Right lobe of liver (tissue), 6 donors: ENCODE measurements around the gene PKP3. TPM values are rescaled to one million over a fixed set of nuclear protein-coding genes. Genes with fewer than 3 reads are reported as not detected.
"Not testable (repeated sequence)": the region's sequence is repeated elsewhere in the genome, so short reads cannot be mapped to it uniquely, and the experiment has no call there.

ENCODE experiments used
- ATAC-seq, 4 donors: fragments of 200-7000 bp; cut with Tn5 transposase; one replicate each; pipeline ENCODE4 v1.9.1; 2020; ENCODE audit warnings: mild to moderate bottlenecking in 4 of 4, moderate library complexity in 4 of 4
- DNase-seq, 3 donors: peaks; one replicate each; pipeline ENCODE4 v3.0.0-alpha.2; 2020
- H3K27ac ChIP-seq, 3 donors: fragments of 200-600 bp; one replicate each; pipeline ENCODE4 v1.8.0; 2022
- H3K27me3 ChIP-seq, 2 donors: fragments of 200-600 bp; one replicate each; pipeline ENCODE4 v1.8.0; 2022
- H3K36me3 ChIP-seq, 4 donors: fragments of 200-600 bp; sonication (generic) in 1 of 4; one replicate each; pipeline versions ENCODE4 v1.5.1 to v1.8.0; 2017 to 2022; ENCODE audit warnings: control low read depth in 1 of 4
- H3K4me1 ChIP-seq, 4 donors: fragments of 200-600 bp; sonication (generic) in 1 of 4; one replicate each; pipeline versions ENCODE4 v1.5.1 to v1.8.0; 2017 to 2022; ENCODE audit warnings: control low read depth in 1 of 4
- H3K4me3 ChIP-seq, 3 donors: fragments of 200-600 bp; one replicate each; pipeline ENCODE4 v1.8.0; 2022
- H3K9me3 ChIP-seq, 4 donors: fragments of 200-600 bp; sonication (generic) in 1 of 4; one replicate each; pipeline versions ENCODE4 v1.5.1 to v1.8.0; 2017 to 2022; ENCODE audit warnings: control low read depth in 1 of 4
- POLR2A ChIP-seq: fragments of 450-650 bp; IDR thresholded peaks from one replicate; pipeline ENCODE4 v1.6.1; 2017; ENCODE audit warnings: antibody characterized with exemption, mild to moderate bottlenecking
- WGBS: methylation state at CpG from one replicate; pipeline ENCODE4 v1.1.6; 2018; ENCODE audit warnings: low coverage, low lambda C conversion rate; ENCODE audit not compliant: insufficient coverage; ENCODE audit errors: missing lambda C conversion rate; 5-methylcytosine and 5-hydroxymethylcytosine counted together
- intact Hi-C, 2 donors: fragments of 100-400 bp; cut with DNase I; formaldehyde crosslinking; loops; one replicate each; pipeline versions ENCODE4 v1.11.2 to v1.14.1; 2022
- total RNA-seq, 6 experiments: library from RNA; depleted of rRNA in 2 of 6; stranded (reverse); fragments of >200 nt in 2 of 6; fragmentation: NEBNext Ultra II Directional in 3 of 6; extraction: Animal tissue kit (Norgen Biotek cat#: 25700) in 3 of 6; gene quantifications; one replicate each; pipeline versions ENCODE4 v1.1.0 to v1.2.4, GENCODE V29; 2016 to 2023
- TF ChIP-seq, protein P1 (sequence below), 4 donors: fragments of 200-600 bp in 3 of 4; fragments of 450-650 bp in 1 of 4; IDR thresholded peaks; one replicate each; pipeline versions ENCODE4 v1.5.1 to v1.8.0; 2016 to 2022; ENCODE audit warnings: antibody characterized with exemption in 4 of 4, mild to moderate bottlenecking in 2 of 4
- donor health status: DM: no; HTN: yes; CAD: no.
- donor health status: DM: no; HTN: no; CAD: no.
- donor health status: DM: no; HTN: no; CAD: no.
- donor health status: DM: no; HTN: yes; CAD: no.
- donor health status: DM: no; HTN: yes; CAD: no.

PKP3 gene
- total RNA-seq, 6 experiments from 2014 or later, result 0.43 to 1.5 (median 0.47) TPM; not detected in 3

DNA sequence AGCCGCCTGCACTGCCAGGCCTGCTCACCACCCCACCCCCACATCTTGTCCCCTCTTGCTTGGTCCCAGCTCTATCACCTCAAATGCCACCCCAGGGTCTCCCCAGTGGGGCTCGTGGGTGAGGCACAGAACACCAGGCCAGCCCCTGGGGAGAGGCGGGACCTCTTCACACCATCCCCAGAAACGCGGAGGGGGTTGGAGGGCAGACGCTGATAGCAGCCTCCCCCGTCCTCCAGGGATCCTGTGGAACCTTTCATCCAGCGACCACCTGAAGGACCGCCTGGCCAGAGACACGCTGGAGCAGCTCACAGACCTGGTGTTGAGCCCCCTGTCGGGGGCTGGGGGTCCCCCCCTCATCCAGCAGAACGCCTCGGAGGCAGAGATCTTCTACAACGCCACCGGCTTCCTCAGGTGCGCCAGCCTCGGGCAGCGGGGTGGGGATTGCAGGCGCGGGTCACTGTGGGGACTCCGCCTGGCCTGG lies 5.8 kb downstream of the PKP3 start:
- intact Hi-C loops, result loop anchor here in 1 of 2 donors (10.0 kb wide), 2 partner anchors 55 to 125 kb away; partner anchors contain the start of gene PTDSS2
- no peak for TF ChIP-seq POLR2A
- TF ChIP-seq, protein P1, sequence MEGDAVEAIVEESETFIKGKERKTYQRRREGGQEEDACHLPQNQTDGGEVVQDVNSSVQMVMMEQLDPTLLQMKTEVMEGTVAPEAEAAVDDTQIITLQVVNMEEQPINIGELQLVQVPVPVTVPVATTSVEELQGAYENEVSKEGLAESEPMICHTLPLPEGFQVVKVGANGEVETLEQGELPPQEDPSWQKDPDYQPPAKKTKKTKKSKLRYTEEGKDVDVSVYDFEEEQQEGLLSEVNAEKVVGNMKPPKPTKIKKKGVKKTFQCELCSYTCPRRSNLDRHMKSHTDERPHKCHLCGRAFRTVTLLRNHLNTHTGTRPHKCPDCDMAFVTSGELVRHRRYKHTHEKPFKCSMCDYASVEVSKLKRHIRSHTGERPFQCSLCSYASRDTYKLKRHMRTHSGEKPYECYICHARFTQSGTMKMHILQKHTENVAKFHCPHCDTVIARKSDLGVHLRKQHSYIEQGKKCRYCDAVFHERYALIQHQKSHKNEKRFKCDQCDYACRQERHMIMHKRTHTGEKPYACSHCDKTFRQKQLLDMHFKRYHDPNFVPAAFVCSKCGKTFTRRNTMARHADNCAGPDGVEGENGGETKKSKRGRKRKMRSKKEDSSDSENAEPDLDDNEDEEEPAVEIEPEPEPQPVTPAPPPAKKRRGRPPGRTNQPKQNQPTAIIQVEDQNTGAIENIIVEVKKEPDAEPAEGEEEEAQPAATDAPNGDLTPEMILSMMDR (IDR thresholded peaks at IDR 0.05), result no peak
- H3K9me3 ChIP-seq, result no peaks in the 10 kb centered on the region
- H3K4me1 ChIP-seq, result no peaks in the 10 kb centered on the region
- WGBS, result 49% methylated on average over 10 of the region's 21 CpGs
- no peaks in the 10 kb centered on the region for H3K27me3 ChIP-seq
- H3K4me3 ChIP-seq, result no peak overlapping the region
- ATAC-seq (no peak), DNase-seq (no peak)
- no peaks in the 10 kb centered on the region for H3K36me3 ChIP-seq
- no peak overlapping the region for H3K27ac ChIP-seq

DNA sequence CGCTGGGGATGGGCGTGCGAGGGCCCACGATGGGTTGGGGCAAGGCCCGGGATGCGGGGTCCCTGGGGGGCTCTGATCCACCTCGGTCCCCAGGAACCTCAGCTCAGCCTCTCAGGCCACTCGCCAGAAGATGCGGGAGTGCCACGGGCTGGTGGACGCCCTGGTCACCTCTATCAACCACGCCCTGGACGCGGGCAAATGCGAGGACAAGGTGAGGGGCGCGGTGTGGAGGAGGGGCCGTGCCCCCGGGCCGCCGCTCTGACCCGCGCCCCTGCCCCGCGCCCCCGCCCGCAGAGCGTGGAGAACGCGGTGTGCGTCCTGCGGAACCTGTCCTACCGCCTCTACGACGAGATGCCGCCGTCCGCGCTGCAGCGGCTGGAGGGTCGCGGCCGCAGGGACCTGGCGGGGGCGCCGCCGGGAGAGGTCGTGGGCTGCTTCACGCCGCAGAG lies 6.3 kb downstream of the PKP3 start:
- no peak for ATAC-seq
- Histone ChIP-seq H3K9me3 (no peaks in the 10 kb centered on the region), H3K4me3 (no peak overlapping the region), H3K36me3 (no peaks in the 10 kb centered on the region), H3K4me1 (no peaks in the 10 kb centered on the region), H3K27me3 (no peaks in the 10 kb centered on the region), H3K27ac (no peak overlapping the region)
- TF ChIP-seq, protein P1 (IDR thresholded peaks at IDR 0.05), result no peak
- no peak for TF ChIP-seq POLR2A
- no peak for DNase-seq
- WGBS, result no CpG with 5 or more reads among the region's 50 CpGs
- intact Hi-C loops, result loop anchor here in 1 of 2 donors (10.0 kb wide), 2 partner anchors 55 to 125 kb away; partner anchors contain the start of gene PTDSS2

DNA sequence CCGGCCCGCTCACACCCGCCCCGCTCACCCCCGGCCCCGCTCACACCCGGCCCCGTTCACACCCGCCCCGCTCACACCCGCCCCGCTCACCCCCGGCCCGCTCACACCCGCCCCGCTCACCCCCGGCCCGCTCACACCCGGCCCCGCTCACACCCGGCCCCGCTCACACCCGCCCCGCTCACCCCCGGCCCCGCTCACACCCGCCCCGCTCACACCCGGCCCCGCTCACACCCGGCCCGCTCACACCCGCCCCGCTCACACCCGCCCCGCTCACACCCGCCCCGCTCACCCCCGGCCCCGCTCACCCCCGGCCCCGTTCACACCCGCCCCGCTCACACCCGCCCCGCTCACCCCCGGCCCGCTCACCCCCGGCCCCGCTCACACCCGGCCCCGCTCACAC lies 7.2 kb downstream of the PKP3 start:
- H3K36me3 ChIP-seq, DNase-seq, H3K27ac ChIP-seq, ATAC-seq, H3K27me3 ChIP-seq, H3K4me1 ChIP-seq, H3K9me3 ChIP-seq, H3K4me3 ChIP-seq: not testable (repeated sequence)
- intact Hi-C loops, result loop anchor here in 1 of 2 donors (10.0 kb wide), 2 partner anchors 54 to 124 kb away; partner anchors contain the start of gene PTDSS2
- WGBS, result 91% methylated on average over 9 of the region's 52 CpGs

DNA sequence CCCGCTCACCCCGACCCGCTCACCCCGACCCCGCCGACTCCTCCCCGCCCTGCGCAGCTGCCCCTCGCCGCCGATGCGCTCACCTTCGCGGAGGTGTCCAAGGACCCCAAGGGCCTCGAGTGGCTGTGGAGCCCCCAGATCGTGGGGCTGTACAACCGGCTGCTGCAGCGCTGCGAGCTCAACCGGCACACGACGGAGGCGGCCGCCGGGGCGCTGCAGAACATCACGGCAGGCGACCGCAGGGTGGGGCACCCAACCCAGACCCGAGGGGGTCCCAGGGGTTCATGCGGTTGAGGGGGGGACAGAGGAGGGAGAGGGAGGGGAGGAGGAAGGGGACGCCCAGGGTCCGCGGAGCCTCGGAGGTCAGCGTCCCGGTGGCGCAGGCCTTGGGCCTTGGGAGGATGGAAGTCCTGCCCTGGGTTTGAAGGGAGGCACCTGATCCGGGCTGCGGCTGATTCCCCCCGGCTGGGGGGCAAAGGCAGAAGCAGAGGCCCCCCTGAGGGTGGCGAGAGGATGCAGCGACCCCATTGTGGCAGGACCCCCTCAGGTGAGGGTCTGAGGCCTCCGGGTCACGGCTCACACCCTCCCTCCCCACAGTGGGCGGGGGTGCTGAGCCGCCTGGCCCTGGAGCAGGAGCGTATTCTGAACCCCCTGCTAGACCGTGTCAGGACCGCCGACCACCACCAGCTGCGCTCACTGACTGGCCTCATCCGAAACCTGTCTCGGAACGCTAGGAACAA lies 9.2 kb downstream of the PKP3 start:
- Histone ChIP-seq H3K4me3 (no peak overlapping the region), H3K27me3 (no peaks in the 10 kb centered on the region), H3K36me3 (no peaks in the 10 kb centered on the region), H3K9me3 (no peaks in the 10 kb centered on the region), H3K4me1 (peaks cover 0 to 23% (median 10%) of the 10 kb centered on the region in 4 donors), H3K27ac (no peak overlapping the region)
- DNase-seq (peak in 2 of 3 donors; percentile 42 to 57), ATAC-seq (no peak)
- intact Hi-C loops, result loop anchor here in 1 of 2 donors (10.0 kb wide), 2 partner anchors 52 to 122 kb away; partner anchors contain the start of gene PTDSS2
- TF ChIP-seq POLR2A, result no peak
- TF ChIP-seq, protein P1 (IDR thresholded peaks at IDR 0.05), result no peak
- WGBS, result 81% methylated on average over 14 of the region's 55 CpGs
